ENCODE measurements around the gene PDP2.
"Not testable (repeated sequence)": the region's sequence is repeated elsewhere in the genome, so short reads cannot be mapped to it uniquely, and the experiment has no call there.

The PDP2 gene

GRCh38 chr16:66932076-66932475 is 51.8 kb downstream of the PDP2 start:
- Histone ChIP-seq H3K9ac (peak overlapping the region in 4 of 11 experiments; percentile 34 to 95 (median 92); a peak in 7 of 22 replicates), H3K4me3 (0 out of 20 replicates have a peak overlapping the region, but pooled peaks of 2 of the 10 experiments have one; percentile 83 to 98), H4K20me1 (peaks cover 18 to 47% (median 32%) of the 10 kb centered on the region in 11 experiments; a peak in 20 of 22 replicates), H3K27ac (peak overlapping the region in 1 of 11 experiments; percentile 4; a peak in 1 of 22 replicates), H3K9me3 (replicated peaks in 1 of 11) (no peaks in the 10 kb centered on the region), H3K4me1 (peaks cover 54 to 65% (median 60%) of the 10 kb centered on the region in 10 experiments), H3K4me2 (peak overlapping the region; percentile 93 to 100 (median 99); a peak in 16 of 22 replicates), H3K27me3 (peaks cover 0 to 6% (median 0%) of the 10 kb centered on the region in 11 experiments; a peak in 4 of 22 replicates), H3K36me3 (peaks cover 15 to 42% (median 26%) of the 10 kb centered on the region in 11 experiments)
- TF ChIP-seq Cebpa-rat (IDR thresholded peaks at IDR 0.05), result no peak

GRCh38 chr16:66933776-66934137 is 53.4 kb downstream of the PDP2 start:
- H3K27ac ChIP-seq, result peak overlapping the region; percentile 85 to 97 (median 93)
- TF ChIP-seq Cebpa-rat (IDR thresholded peaks at IDR 0.05), result no peak
- peak overlapping the region; percentile 76 to 100 (median 89) for H3K4me3 ChIP-seq
- peaks cover 34 to 64% (median 48%) of the 10 kb centered on the region in 11 experiments; a peak in 20 of 22 replicates for H4K20me1 ChIP-seq
- H3K9ac ChIP-seq, result peak overlapping the region; percentile 87 to 99 (median 95)
- peak overlapping the region; percentile 93 to 100 (median 99) for H3K4me2 ChIP-seq
- peaks cover 24 to 59% (median 42%) of the 10 kb centered on the region in 11 experiments for H3K36me3 ChIP-seq
- H3K9me3 ChIP-seq (replicated peaks in 1 of 11), result no peaks in the 10 kb centered on the region
- H3K27me3 ChIP-seq, result no peaks in the 10 kb centered on the region
- peaks cover 48 to 56% (median 52%) of the 10 kb centered on the region in 10 experiments for H3K4me1 ChIP-seq

GRCh38 chr16:66934138-66934838 is 54.0 kb downstream of the PDP2 start, which contains the start of gene CIAO2B:
TSS of gene CIAO2B (minus strand) at chr16:66934402. CDS start at chr16:66934364, 38 bp downstream.
- no peaks in the 10 kb centered on the region for H3K27me3 ChIP-seq
- H4K20me1 ChIP-seq, result peaks cover 38 to 69% (median 53%) of the 10 kb centered on the region in 11 experiments; a peak in 20 of 22 replicates
- H3K9ac ChIP-seq, result peak within 1 kb of the TSS; percentile 87 to 99 (median 95)
- H3K4me2 ChIP-seq, result peak within 1 kb of the TSS; percentile 93 to 100 (median 99)
- no peak for TF ChIP-seq Cebpa-rat (IDR thresholded peaks at IDR 0.05)
- H3K4me1 ChIP-seq, result peaks cover 46 to 54% (median 49%) of the 10 kb centered on the region in 10 experiments
- no peaks in the 10 kb centered on the region for H3K9me3 ChIP-seq (replicated peaks in 1 of 11)
- H3K4me3 ChIP-seq, result peak within 1 kb of the TSS; percentile 76 to 100 (median 89)
- peak within 1 kb of the TSS; percentile 85 to 97 (median 93) for H3K27ac ChIP-seq
- H3K36me3 ChIP-seq, result peaks cover 29 to 65% (median 47%) of the 10 kb centered on the region in 11 experiments

- H3K9ac ChIP-seq, result peak overlapping the region; percentile 87 to 99 (median 95)
- H3K36me3 ChIP-seq, result peaks cover 35 to 70% (median 53%) of the 10 kb centered on the region in 11 experiments
- H3K4me2 ChIP-seq, result peak overlapping the region; percentile 93 to 100 (median 99)
- peaks cover 41 to 75% (median 59%) of the 10 kb centered on the region in 11 experiments; a peak in 20 of 22 replicates for H4K20me1 ChIP-seq
- H3K9me3 ChIP-seq (replicated peaks in 1 of 11); H3K27me3 ChIP-seq: not testable (repeated sequence)
- peak overlapping the region; percentile 85 to 97 (median 93) for H3K27ac ChIP-seq
- H3K4me1 ChIP-seq, result peaks cover 46 to 54% (median 49%) of the 10 kb centered on the region in 10 experiments
- H3K4me3 ChIP-seq, result peak overlapping the region; percentile 76 to 100 (median 89)
These were observed 54.6 kb downstream of the PDP2 start for GRCh38 chr16:66934839-66935313.

GRCh38 chr16:66935314-66936011 is 55.1 kb downstream of the PDP2 start, which contains the start of gene CES2:
TSS of gene CES2 (plus strand) at chr16:66935516. CDS start at chr16:66935636, 120 bp downstream.
- no peak for TF ChIP-seq Cebpa-rat (IDR thresholded peaks at IDR 0.05)

GRCh38 chr16:66936462-66936861 is 56.1 kb downstream of the PDP2 start:
- peak overlapping the region in 2 of 11 experiments; percentile 91 to 97; a peak in 2 of 22 replicates for H3K27ac ChIP-seq
- peaks cover 41 to 77% (median 67%) of the 10 kb centered on the region in 11 experiments; a peak in 20 of 22 replicates for H4K20me1 ChIP-seq
- no peak for TF ChIP-seq Cebpa-rat (IDR thresholded peaks at IDR 0.05)
- H3K27me3 ChIP-seq, result no peaks in the 10 kb centered on the region
- no peaks in the 10 kb centered on the region for H3K9me3 ChIP-seq (replicated peaks in 1 of 11)
- peaks cover 46 to 51% (median 49%) of the 10 kb centered on the region in 10 experiments for H3K4me1 ChIP-seq
- H3K4me2 ChIP-seq, result peak overlapping the region; percentile 93 to 100 (median 99)
- H3K4me3 ChIP-seq, result peak overlapping the region in 6 of 10 experiments; percentile 76 to 100 (median 90); a peak in 10 of 20 replicates
- peaks cover 46 to 73% (median 62%) of the 10 kb centered on the region in 11 experiments for H3K36me3 ChIP-seq
- H3K9ac ChIP-seq, result peak overlapping the region; percentile 87 to 99 (median 95); a peak in 14 of 22 replicates

More at GRCh38 chr16:66935314-66936011, 55.1 kb downstream of the PDP2 start, which contains the start of gene CES2:
- H3K27me3 ChIP-seq, result no peaks in the 10 kb centered on the region
- no peaks in the 10 kb centered on the region for H3K9me3 ChIP-seq (replicated peaks in 1 of 11)
- peak within 1 kb of the TSS; percentile 76 to 100 (median 89) for H3K4me3 ChIP-seq
- peaks cover 41 to 76% (median 63%) of the 10 kb centered on the region in 11 experiments; a peak in 20 of 22 replicates for H4K20me1 ChIP-seq
- peak within 1 kb of the TSS; percentile 87 to 99 (median 95) for H3K9ac ChIP-seq
- H3K4me2 ChIP-seq, result peak within 1 kb of the TSS; percentile 93 to 100 (median 99)
- H3K36me3 ChIP-seq, result peaks cover 41 to 71% (median 59%) of the 10 kb centered on the region in 11 experiments
- peaks cover 46 to 51% (median 49%) of the 10 kb centered on the region in 10 experiments for H3K4me1 ChIP-seq
- H3K27ac ChIP-seq, result peak within 1 kb of the TSS; percentile 85 to 97 (median 93)

GRCh38 chr16:66936889-66937554 is 56.7 kb downstream of the PDP2 start:
- Histone ChIP-seq H3K27ac (no peak overlapping the region), H3K36me3 (peaks cover 48 to 75% (median 62%) of the 10 kb centered on the region in 11 experiments), H4K20me1 (peaks cover 41 to 77% (median 65%) of the 10 kb centered on the region in 11 experiments; a peak in 20 of 22 replicates)

More at GRCh38 chr16:66936889-66937554, 56.7 kb downstream of the PDP2 start:
- Histone ChIP-seq H3K9me3 (replicated peaks in 1 of 11) (no peaks in the 10 kb centered on the region), H3K4me2 (peak overlapping the region; percentile 93 to 100 (median 99); a peak in 21 of 22 replicates), H3K9ac (peak overlapping the region in 3 of 11 experiments; percentile 92 to 95 (median 93); a peak in 3 of 22 replicates), H3K4me3 (no peak overlapping the region), H3K4me1 (peaks cover 42 to 50% (median 47%) of the 10 kb centered on the region in 10 experiments), H3K27me3 (no peaks in the 10 kb centered on the region)
- no peak for TF ChIP-seq Cebpa-rat (IDR thresholded peaks at IDR 0.05)

Data from BLaER1 treated with 17β-estradiol and CSF1 and Interleukin-3, amounts not matched to agents 10 nM and 100 nM (cell line).